Mesothelial cell of epicardium (in vitro differentiated cells): ENCODE data around the gene MRPS23. TPM values are rescaled to one million over a fixed set of nuclear protein-coding genes. Genes with fewer than 3 reads are reported as not detected.

ENCODE experiments used
- DNase-seq, 2 experiments: peaks; one replicate each; pipeline ENCODE4 v3.0.0; 2021; ENCODE audit warnings: low spot score in 2 of 2; ENCODE audit not compliant: unreplicated experiment in 2 of 2
- H3K27ac Mint-ChIP-seq: 2 replicates; pipeline ENCODE4 v1.8.0; 2021; ENCODE audit warnings: mixed read lengths
- H3K27me3 Mint-ChIP-seq: 2 replicates; pipeline ENCODE4 v1.8.0; 2021; ENCODE audit warnings: low read depth, mixed read lengths
- H3K36me3 Mint-ChIP-seq: 2 replicates; pipeline ENCODE4 v1.8.0; 2021; ENCODE audit warnings: mixed read lengths
- H3K4me1 Mint-ChIP-seq: 2 replicates; pipeline ENCODE4 v1.8.0; 2021; ENCODE audit warnings: mixed read lengths
- H3K4me3 Mint-ChIP-seq: 2 replicates; pipeline ENCODE4 v1.8.0; 2021; ENCODE audit warnings: mild to moderate bottlenecking, moderate library complexity, mixed read lengths
- H3K9me3 Mint-ChIP-seq: 2 replicates; pipeline ENCODE4 v1.8.0; 2021; ENCODE audit warnings: mixed read lengths
- CTCF ChIP-seq: fragments of 200-600 bp; sonication (generic); IDR thresholded peaks from one replicate; pipeline ENCODE4 v1.5.0; 2021; ENCODE audit warnings: antibody characterized with exemption; ENCODE audit not compliant: unreplicated experiment
- total RNA-seq: library from RNA; stranded (reverse); gene quantifications from 3 replicates; pipeline ENCODE4 v1.2.1, GENCODE V29; 2021

The MRPS23 gene
- total RNA-seq, 1 donor from 2014 or later: 42.1 TPM

- no peak for DNase-seq
These were observed 30.0 kb downstream of the MRPS23 start for GRCh38 chr17:57819867-57820266.

GRCh38 chr17:57819285-57819684 lies 30.6 kb downstream of the MRPS23 start:
- no peak overlapping the region for H3K4me3 Mint-ChIP-seq
- no peak for DNase-seq
- no peak overlapping the region for H3K27ac Mint-ChIP-seq
- H3K27me3 Mint-ChIP-seq: peaks cover 28% of the 10 kb centered on the region
- H3K9me3 Mint-ChIP-seq: no peaks in the 10 kb centered on the region
- no peak for TF ChIP-seq CTCF
- no peaks in the 10 kb centered on the region for H3K36me3 Mint-ChIP-seq
- peaks cover 14% of the 10 kb centered on the region for H3K4me1 Mint-ChIP-seq

More at GRCh38 chr17:57819867-57820266, 30.0 kb downstream of the MRPS23 start:
- H3K4me3 Mint-ChIP-seq: no peak overlapping the region
- no peaks in the 10 kb centered on the region for H3K9me3 Mint-ChIP-seq
- TF ChIP-seq CTCF: no peak
- peaks cover 28% of the 10 kb centered on the region for H3K27me3 Mint-ChIP-seq
- no peak overlapping the region for H3K27ac Mint-ChIP-seq
- no peaks in the 10 kb centered on the region for H3K36me3 Mint-ChIP-seq
- H3K4me1 Mint-ChIP-seq: peaks cover 14% of the 10 kb centered on the region

- Mint-ChIP-seq H3K36me3 (no peaks in the 10 kb centered on the region), H3K27me3 (peaks cover 30% of the 10 kb centered on the region), H3K27ac (no peak overlapping the region), H3K4me1 (peaks cover 3% of the 10 kb centered on the region), H3K9me3 (no peaks in the 10 kb centered on the region), H3K4me3 (no peak overlapping the region)
- TF ChIP-seq CTCF: no peak
- DNase-seq: no peak
These were observed 31.8 kb downstream of the MRPS23 start for GRCh38 chr17:57818066-57818465.

GRCh38 chr17:57817299-57817698 lies 32.5 kb downstream of the MRPS23 start:
- Mint-ChIP-seq H3K4me3 (no peak overlapping the region), H3K27ac (no peak overlapping the region), H3K27me3 (peaks cover 30% of the 10 kb centered on the region), H3K9me3 (no peaks in the 10 kb centered on the region), H3K4me1 (no peaks in the 10 kb centered on the region), H3K36me3 (no peaks in the 10 kb centered on the region)
- DNase-seq: no peak
- TF ChIP-seq CTCF: no peak

- Mint-ChIP-seq H3K4me1 (peaks cover 23% of the 10 kb centered on the region), H3K27ac (no peak overlapping the region), H3K4me3 (no peak overlapping the region), H3K36me3 (no peaks in the 10 kb centered on the region), H3K27me3 (peaks cover 32% of the 10 kb centered on the region), H3K9me3 (no peaks in the 10 kb centered on the region)
- no peak for DNase-seq
- TF ChIP-seq CTCF: no peak
These were observed 35.4 kb downstream of the MRPS23 start for GRCh38 chr17:57814421-57814820.

GRCh38 chr17:57811638-57812280 lies 38.1 kb downstream of the MRPS23 start:
- H3K9me3 Mint-ChIP-seq: no peaks in the 10 kb centered on the region
- H3K4me3 Mint-ChIP-seq: no peak overlapping the region
- TF ChIP-seq CTCF: no peak
- H3K36me3 Mint-ChIP-seq: no peaks in the 10 kb centered on the region
- H3K4me1 Mint-ChIP-seq: peaks cover 23% of the 10 kb centered on the region
- no peak overlapping the region for H3K27ac Mint-ChIP-seq
- DNase-seq: no peak
- H3K27me3 Mint-ChIP-seq: peaks cover 25% of the 10 kb centered on the region
